ENCODE results near the gene PNKD.

PNKD gene

DNA sequence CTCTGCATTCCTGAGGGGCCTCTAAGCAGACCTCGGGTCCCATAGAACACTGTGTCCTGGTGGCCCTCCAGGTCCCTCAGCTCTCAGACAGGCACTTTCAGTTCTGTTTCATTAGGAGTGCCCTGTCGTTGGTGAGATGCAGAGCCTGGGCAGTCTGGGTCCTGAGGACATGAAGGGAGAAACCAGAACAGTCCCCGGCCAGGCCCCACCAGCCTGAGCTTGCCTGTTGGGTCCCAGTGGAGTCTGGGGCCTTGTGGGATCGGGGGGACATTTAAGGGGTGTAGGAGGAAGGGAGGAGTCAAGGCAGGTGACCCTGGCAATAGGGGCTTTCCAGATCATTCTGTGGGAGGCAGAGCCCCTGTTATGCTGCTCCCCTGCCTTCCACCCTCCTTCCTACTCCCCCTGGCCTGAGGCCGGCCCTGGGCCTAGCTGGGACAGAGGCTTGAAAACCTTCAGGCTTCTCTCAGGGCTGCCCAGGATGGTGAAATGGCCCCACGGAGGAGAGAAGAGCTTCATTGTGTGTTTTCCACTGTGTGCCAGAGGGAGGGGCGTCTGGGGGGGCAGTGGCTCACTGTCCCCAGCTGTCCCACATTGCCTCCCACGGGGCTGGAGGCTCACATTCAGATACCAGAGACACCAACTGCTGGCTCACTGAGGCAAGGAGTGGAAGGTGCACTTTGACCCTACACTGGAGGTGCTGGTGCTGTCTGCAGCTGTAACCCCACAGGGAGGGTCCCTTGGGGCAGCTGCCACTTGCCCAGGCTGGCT is 59.7 kb downstream of the PNKD start:
- Histone ChIP-seq H3K36me3 (ENCODE audit: low read length) (no peaks in the 10 kb centered on the region), H3K9me2 (replicated peaks; ENCODE audit: insufficient read depth, low read length) (no peaks in the 10 kb centered on the region), H3K9ac (ENCODE audit: low read length) (no peak overlapping the region), H3K9me3 (ENCODE audit: insufficient read depth, low read length) (no peaks in the 10 kb centered on the region), H2AFZ (ENCODE audit: low read depth, low read length, severe bottlenecking) (no peak overlapping the region), H3K79me2 (ENCODE audit: insufficient read depth, low read length) (no peaks in the 10 kb centered on the region), H3K4me3 (ENCODE audit: insufficient read depth, low read length, poor library complexity, severe bottlenecking) (no peak overlapping the region), H4K20me1 (ENCODE audit: low read depth, low read length) (no peaks in the 10 kb centered on the region), H3F3A (ENCODE audit: insufficient read depth) (no peaks in the 10 kb centered on the region), H3K27me3 (ENCODE audit: low read length) (no peaks in the 10 kb centered on the region), H3K27ac (ENCODE audit: low read depth, low read length) (no peak overlapping the region), H3K4me2 (ENCODE audit: low read depth, low read length, poor library complexity, severe bottlenecking) (no peak overlapping the region)
- TF ChIP-seq, protein P1, sequence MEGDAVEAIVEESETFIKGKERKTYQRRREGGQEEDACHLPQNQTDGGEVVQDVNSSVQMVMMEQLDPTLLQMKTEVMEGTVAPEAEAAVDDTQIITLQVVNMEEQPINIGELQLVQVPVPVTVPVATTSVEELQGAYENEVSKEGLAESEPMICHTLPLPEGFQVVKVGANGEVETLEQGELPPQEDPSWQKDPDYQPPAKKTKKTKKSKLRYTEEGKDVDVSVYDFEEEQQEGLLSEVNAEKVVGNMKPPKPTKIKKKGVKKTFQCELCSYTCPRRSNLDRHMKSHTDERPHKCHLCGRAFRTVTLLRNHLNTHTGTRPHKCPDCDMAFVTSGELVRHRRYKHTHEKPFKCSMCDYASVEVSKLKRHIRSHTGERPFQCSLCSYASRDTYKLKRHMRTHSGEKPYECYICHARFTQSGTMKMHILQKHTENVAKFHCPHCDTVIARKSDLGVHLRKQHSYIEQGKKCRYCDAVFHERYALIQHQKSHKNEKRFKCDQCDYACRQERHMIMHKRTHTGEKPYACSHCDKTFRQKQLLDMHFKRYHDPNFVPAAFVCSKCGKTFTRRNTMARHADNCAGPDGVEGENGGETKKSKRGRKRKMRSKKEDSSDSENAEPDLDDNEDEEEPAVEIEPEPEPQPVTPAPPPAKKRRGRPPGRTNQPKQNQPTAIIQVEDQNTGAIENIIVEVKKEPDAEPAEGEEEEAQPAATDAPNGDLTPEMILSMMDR (IDR thresholded peaks at IDR 0.05; ENCODE audit: insufficient read depth, low read length, poor library complexity, severe bottlenecking), result no peak
- no peak for TF ChIP-seq EZH2phosphoT487 (conservative IDR thresholded peaks at IDR 0.05; ENCODE audit: low read length)

DNA sequence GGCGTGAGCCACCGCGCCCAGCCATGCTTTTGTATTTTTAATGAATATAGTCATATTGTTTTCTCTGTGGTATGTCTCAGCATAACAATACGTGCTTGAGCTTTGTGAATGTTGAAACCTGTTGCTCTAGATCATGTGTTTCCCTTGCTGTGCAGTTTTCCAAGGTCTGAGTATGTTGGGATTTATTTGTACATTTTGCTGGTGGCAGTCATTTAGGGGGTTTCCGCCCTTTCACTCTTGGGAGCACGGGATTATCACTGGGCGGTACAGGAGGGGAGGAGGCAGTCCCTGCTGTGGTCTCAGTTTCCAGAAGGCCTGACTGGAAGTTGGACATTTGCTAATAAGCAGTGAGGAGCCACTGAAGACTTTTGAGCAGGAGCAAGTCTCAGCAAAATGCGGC is 61.4 kb downstream of the PNKD start:
- Histone ChIP-seq H3F3A (ENCODE audit: insufficient read depth) (no peaks in the 10 kb centered on the region), H3K36me3 (ENCODE audit: low read length) (no peaks in the 10 kb centered on the region), H3K9me2 (replicated peaks; ENCODE audit: insufficient read depth, low read length) (no peaks in the 10 kb centered on the region), H3K4me3 (ENCODE audit: insufficient read depth, low read length, poor library complexity, severe bottlenecking) (no peak overlapping the region), H3K79me2 (ENCODE audit: insufficient read depth, low read length) (no peaks in the 10 kb centered on the region), H3K4me2 (ENCODE audit: low read depth, low read length, poor library complexity, severe bottlenecking) (no peak overlapping the region), H3K9ac (ENCODE audit: low read length) (no peak overlapping the region), H3K27ac (ENCODE audit: low read depth, low read length) (no peak overlapping the region), H4K20me1 (ENCODE audit: low read depth, low read length) (no peaks in the 10 kb centered on the region), H2AFZ (ENCODE audit: low read depth, low read length, severe bottlenecking) (no peak overlapping the region), H3K9me3 (ENCODE audit: insufficient read depth, low read length) (no peaks in the 10 kb centered on the region), H3K27me3 (ENCODE audit: low read length) (no peaks in the 10 kb centered on the region)
- TF ChIP-seq, protein P1 (IDR thresholded peaks at IDR 0.05; ENCODE audit: insufficient read depth, low read length, poor library complexity, severe bottlenecking), result no peak
- no peak for TF ChIP-seq EZH2phosphoT487 (conservative IDR thresholded peaks at IDR 0.05; ENCODE audit: low read length)

DNA sequence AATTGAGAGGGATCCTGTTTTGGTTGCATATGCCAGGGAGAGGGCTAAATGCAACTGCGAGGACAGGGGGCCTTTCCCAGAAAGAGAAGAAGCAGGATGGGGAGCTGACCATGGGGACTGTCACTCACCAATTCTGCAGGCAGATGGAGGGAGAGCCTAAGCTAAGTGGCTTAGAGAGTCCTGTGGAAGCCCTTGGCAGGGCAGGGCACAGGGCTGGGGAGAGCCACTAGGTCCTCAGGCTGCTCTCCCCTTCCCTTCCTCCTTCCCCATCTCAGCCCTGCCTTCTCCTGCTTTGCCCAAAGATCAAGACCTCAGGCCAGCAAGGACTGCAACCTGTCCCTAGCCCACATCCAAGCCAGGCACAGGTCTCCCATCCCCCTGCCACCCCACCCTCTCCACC is 62.0 kb downstream of the PNKD start:
- no peaks in the 10 kb centered on the region for H3K9me2 ChIP-seq (replicated peaks; ENCODE audit: insufficient read depth, low read length)
- no peak overlapping the region for H2AFZ ChIP-seq (ENCODE audit: low read depth, low read length, severe bottlenecking)
- H3K4me2 ChIP-seq (ENCODE audit: low read depth, low read length, poor library complexity, severe bottlenecking), result no peak overlapping the region
- no peaks in the 10 kb centered on the region for H3K36me3 ChIP-seq (ENCODE audit: low read length)
- no peaks in the 10 kb centered on the region for H4K20me1 ChIP-seq (ENCODE audit: low read depth, low read length)
- no peaks in the 10 kb centered on the region for H3K79me2 ChIP-seq (ENCODE audit: insufficient read depth, low read length)
- no peaks in the 10 kb centered on the region for H3F3A ChIP-seq (ENCODE audit: insufficient read depth)
- H3K27me3 ChIP-seq (ENCODE audit: low read length), result no peaks in the 10 kb centered on the region
- no peak overlapping the region for H3K4me3 ChIP-seq (ENCODE audit: insufficient read depth, low read length, poor library complexity, severe bottlenecking)
- TF ChIP-seq, protein P1 (IDR thresholded peaks at IDR 0.05; ENCODE audit: insufficient read depth, low read length, poor library complexity, severe bottlenecking), result no peak
- H3K9ac ChIP-seq (ENCODE audit: low read length), result no peak overlapping the region
- no peak overlapping the region for H3K27ac ChIP-seq (ENCODE audit: low read depth, low read length)
- H3K9me3 ChIP-seq (ENCODE audit: insufficient read depth, low read length), result no peaks in the 10 kb centered on the region

All from SU-DHL-6 (cell line).